Kidney (tissue), 14 donors: Measurements from ENCODE around the gene MYBPHL. TPM values are rescaled to one million over a fixed set of nuclear protein-coding genes. Genes with fewer than 3 reads are reported as not detected.

Experiments used
- DNase-seq, 5 donors: peaks; one replicate each; pipeline ENCODE4 v3.0.0-alpha.2; 2013 to 2020
- FAIRE-seq: peaks from 2 replicates; lab custom pipeline; 2012; peaks lifted over from hg19 to GRCh38; lab: Jason Lieb, UNC
- H3K27ac ChIP-seq, 2 donors: one replicate each; pipeline ENCODE4 v1.7.0; 2013; ENCODE audit warnings: low read depth in 2 of 2, low read length in 2 of 2, inconsistent platforms in 1 of 2
- H3K27me3 ChIP-seq: one replicate; pipeline ENCODE4 v1.7.1; 2013; ENCODE audit warnings: low read length, inconsistent platforms; ENCODE audit not compliant: control insufficient read depth, insufficient read depth
- H3K36me3 ChIP-seq, 3 donors: one replicate each; pipeline versions ENCODE4 v1.7.0 to v1.7.1; 2013; ENCODE audit warnings: low read length in 3 of 3, control low read depth in 1 of 3, inconsistent platforms in 1 of 3; ENCODE audit not compliant: insufficient read depth in 3 of 3, control insufficient read depth in 2 of 3
- H3K4me1 ChIP-seq, 3 donors: one replicate each; pipeline versions ENCODE4 v1.7.0 to v1.7.1; 2013; ENCODE audit warnings: low read length in 3 of 3, inconsistent platforms in 1 of 3, low read depth in 1 of 3; ENCODE audit not compliant: control insufficient read depth in 2 of 3, insufficient read depth in 2 of 3
- H3K4me3 ChIP-seq, 3 donors: one replicate each; pipeline versions ENCODE4 v1.7.0 to v1.8.1; 2013; ENCODE audit warnings: low read length in 3 of 3, control low read depth in 1 of 3, inconsistent platforms in 1 of 3
- H3K9ac ChIP-seq, 3 donors: one replicate each; pipeline versions ENCODE4 v1.7.0 to v1.7.1; 2013; ENCODE audit warnings: low read length in 3 of 3, control low read depth in 1 of 3, inconsistent platforms in 1 of 3
- H3K9me3 ChIP-seq, 3 donors: one replicate each; pipeline versions ENCODE4 v1.7.0 to v1.7.1; 2013; ENCODE audit warnings: low read length in 3 of 3, control low read depth in 1 of 3, inconsistent platforms in 1 of 3; ENCODE audit not compliant: control insufficient read depth in 2 of 3, insufficient read depth in 1 of 3
- intact Hi-C: fragments of 100-400 bp; cut with DNase I; formaldehyde crosslinking; loops from one replicate; pipeline ENCODE4 v1.11.1; 2022
- polyA plus RNA-seq: library from polyadenylated mRNA; stranded (reverse); fragments of 350-450 nt; fragmentation: Illumina TruSeq; extraction: RNeasy Lipid Tissue Mini Kit (QIAGEN cat#74804); gene quantifications from one replicate; pipeline ENCODE4 v1.2.3, GENCODE V29; 2014; ENCODE audit warnings: low read depth, low replicate concordance; ENCODE audit not compliant: insufficient read depth
- total RNA-seq: library from RNA; stranded (reverse); fragmentation: NEBNext Ultra II Directional; extraction: Animal tissue kit (Norgen Biotek cat#: 25700); gene quantifications from one replicate; pipeline ENCODE4 v1.2.1, GENCODE V29; 2021
- TF ChIP-seq, protein P1 (sequence below): IDR thresholded peaks from 3 replicates; pipeline ENCODE4 v1.5.1; 2012; ENCODE audit warnings: mild to moderate bottlenecking, moderate library complexity, borderline replicate concordance; ENCODE audit not compliant: insufficient read depth; ENCODE audit errors: extremely low read depth
- donor health status: control.
- donor health status: control.
- donor health status: control.
- donor health status: control.
- donor health status: control.
- donor health status: DM: yes; HTN: yes; CAD: no.
- donor health status: Normal renal cell carcinoma (clear cell type).

MYBPHL gene
- total and polyA plus RNA-seq, 2 donors from 2014 or later, result 0.19 TPM; not detected in 1

- FAIRE-seq (no peak), DNase-seq (peak in 3 of 5 donors; percentile 27 to 66 (median 61))
- peak overlapping the region in 1 of 3 donors; percentile 12 for H3K9ac ChIP-seq
Observed at GRCh38 chr1:109249654-109250401, 57.0 kb downstream of the MYBPHL start.

GRCh38 chr1:109248797-109249629 lies 57.8 kb downstream of the MYBPHL start, which contains the start of gene CELSR2:
Gene CELSR2, plus strand, starts transcription at chr1:109249539. Its CDS starts 541 bp downstream, at chr1:109250080.
- no peak for FAIRE-seq
- intact Hi-C loops, result no loop called here
- Histone ChIP-seq H3K36me3 (no peaks in the 10 kb centered on the region), H3K4me1 (peaks cover 0 to 18% (median 9%) of the 10 kb centered on the region in 3 donors), H3K4me3 (peak within 1 kb of the TSS; percentile 26 to 47 (median 29)), H3K27ac (no peak within 1 kb of the TSS), H3K9me3 (no peaks in the 10 kb centered on the region), H3K27me3 (no peaks in the 10 kb centered on the region), H3K9ac (peak within 1 kb of the TSS in 1 of 3 donors; percentile 12)
- TF ChIP-seq, protein P1, sequence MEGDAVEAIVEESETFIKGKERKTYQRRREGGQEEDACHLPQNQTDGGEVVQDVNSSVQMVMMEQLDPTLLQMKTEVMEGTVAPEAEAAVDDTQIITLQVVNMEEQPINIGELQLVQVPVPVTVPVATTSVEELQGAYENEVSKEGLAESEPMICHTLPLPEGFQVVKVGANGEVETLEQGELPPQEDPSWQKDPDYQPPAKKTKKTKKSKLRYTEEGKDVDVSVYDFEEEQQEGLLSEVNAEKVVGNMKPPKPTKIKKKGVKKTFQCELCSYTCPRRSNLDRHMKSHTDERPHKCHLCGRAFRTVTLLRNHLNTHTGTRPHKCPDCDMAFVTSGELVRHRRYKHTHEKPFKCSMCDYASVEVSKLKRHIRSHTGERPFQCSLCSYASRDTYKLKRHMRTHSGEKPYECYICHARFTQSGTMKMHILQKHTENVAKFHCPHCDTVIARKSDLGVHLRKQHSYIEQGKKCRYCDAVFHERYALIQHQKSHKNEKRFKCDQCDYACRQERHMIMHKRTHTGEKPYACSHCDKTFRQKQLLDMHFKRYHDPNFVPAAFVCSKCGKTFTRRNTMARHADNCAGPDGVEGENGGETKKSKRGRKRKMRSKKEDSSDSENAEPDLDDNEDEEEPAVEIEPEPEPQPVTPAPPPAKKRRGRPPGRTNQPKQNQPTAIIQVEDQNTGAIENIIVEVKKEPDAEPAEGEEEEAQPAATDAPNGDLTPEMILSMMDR, result no peak
- peak; percentile 80 to 92 (median 87) for DNase-seq

More at GRCh38 chr1:109249654-109250401, 57.0 kb downstream of the MYBPHL start:
- Histone ChIP-seq H3K36me3 (no peaks in the 10 kb centered on the region), H3K4me3 (peak overlapping the region; percentile 7 to 47 (median 26)), H3K4me1 (peaks cover 0 to 26% (median 17%) of the 10 kb centered on the region in 3 donors), H3K9me3 (no peaks in the 10 kb centered on the region), H3K27me3 (no peaks in the 10 kb centered on the region), H3K27ac (no peak overlapping the region)
- TF ChIP-seq, protein P1, result no peak
- intact Hi-C loops, result no loop called here

DNA sequence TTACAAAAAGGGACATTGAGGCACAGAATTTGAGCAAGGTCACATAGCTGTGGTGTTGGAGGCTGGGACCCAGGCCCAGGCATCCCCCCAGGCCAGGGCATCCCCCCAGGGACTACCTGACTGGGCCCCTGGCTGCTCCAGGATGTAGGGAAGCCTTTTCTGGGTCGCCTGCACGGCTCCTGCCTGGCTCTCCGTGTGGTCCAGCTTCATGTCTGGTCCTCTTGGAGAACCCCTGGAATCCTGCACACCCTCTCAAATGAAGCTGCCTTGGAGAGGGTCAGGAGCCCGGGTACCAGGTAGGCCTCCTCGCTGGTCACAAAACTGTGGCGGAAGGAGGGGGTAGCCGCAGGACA lies 58.4 kb downstream of the MYBPHL start:
- H3K4me3 ChIP-seq, result no peak overlapping the region
- peaks cover 0 to 12% (median 4%) of the 10 kb centered on the region in 3 donors for H3K4me1 ChIP-seq
- DNase-seq (no peak), FAIRE-seq (no peak)
- H3K9me3 ChIP-seq, result no peaks in the 10 kb centered on the region
- intact Hi-C loops, result no loop called here
- no peak overlapping the region for H3K27ac ChIP-seq
- no peaks in the 10 kb centered on the region for H3K27me3 ChIP-seq
- H3K36me3 ChIP-seq, result no peaks in the 10 kb centered on the region
- no peak overlapping the region for H3K9ac ChIP-seq
- TF ChIP-seq, protein P1, result no peak
